Activated B cell treated with CpG ODN at 0.5 μM for 24 hours (primary cell): Measurements from ENCODE around the gene USP32. TPM values are rescaled to one million over a fixed set of nuclear protein-coding genes. Genes with fewer than 3 reads are reported as not detected.

ENCODE experiments used
- ATAC-seq: fragments of 200-7000 bp; cut with Tn5 transposase; one replicate; pipeline ENCODE4 v1.10.0; 2021; ENCODE audit warnings: low read depth, mild to moderate bottlenecking, moderate library complexity
- CTCF ChIA-PET: fragments of 350-600 bp; sonication (Branson Sonifier 250); formaldehyde crosslinking; loops from one replicate; lab custom pipeline; 2021; ENCODE audit warnings: antibody characterized with exemption; lab: Charles Lee
- POLR2A ChIA-PET: fragments of 350-600 bp; sonication (Branson Sonifier 250); formaldehyde crosslinking; loops from one replicate; lab custom pipeline; 2021; ENCODE audit warnings: antibody characterized with exemption; lab: Charles Lee
- DNase-seq: peaks from one replicate; pipeline ENCODE4 v3.0.0; 2022
- H3K27ac Mint-ChIP-seq: one replicate; pipeline ENCODE4 v1.8.0; 2020; ENCODE audit warnings: mixed read lengths
- H3K27me3 Mint-ChIP-seq: one replicate; pipeline ENCODE4 v1.8.0; 2021; ENCODE audit warnings: mixed read lengths
- H3K36me3 Mint-ChIP-seq: one replicate; pipeline ENCODE4 v1.8.0; 2021; ENCODE audit warnings: low read depth, mixed read lengths
- H3K4me1 Mint-ChIP-seq: one replicate; pipeline ENCODE4 v1.8.0; 2021; ENCODE audit warnings: mixed read lengths
- H3K4me3 Mint-ChIP-seq: one replicate; pipeline ENCODE4 v1.8.0; 2020; ENCODE audit warnings: mild to moderate bottlenecking, mixed read lengths
- H3K9me3 Mint-ChIP-seq: one replicate; pipeline ENCODE4 v1.8.0; 2020; ENCODE audit warnings: mixed read lengths
- intact Hi-C: fragments of 100-400 bp; cut with micrococcal nuclease; formaldehyde crosslinking; loops from one replicate; pipeline ENCODE4 v1.15.1; 2024
- total RNA-seq: library from RNA; stranded (reverse); gene quantifications from 2 replicates; pipeline ENCODE4 v1.2.3, GENCODE V29; 2022
- TF ChIP-seq, protein P1 (sequence below): fragments of 200-600 bp; IDR thresholded peaks from one replicate; pipeline ENCODE4 v1.8.0; 2022; ENCODE audit warnings: antibody characterized with exemption, mild to moderate bottlenecking

USP32 gene
- total RNA-seq, 1 donor from 2014 or later: 59.2 TPM

DNA sequence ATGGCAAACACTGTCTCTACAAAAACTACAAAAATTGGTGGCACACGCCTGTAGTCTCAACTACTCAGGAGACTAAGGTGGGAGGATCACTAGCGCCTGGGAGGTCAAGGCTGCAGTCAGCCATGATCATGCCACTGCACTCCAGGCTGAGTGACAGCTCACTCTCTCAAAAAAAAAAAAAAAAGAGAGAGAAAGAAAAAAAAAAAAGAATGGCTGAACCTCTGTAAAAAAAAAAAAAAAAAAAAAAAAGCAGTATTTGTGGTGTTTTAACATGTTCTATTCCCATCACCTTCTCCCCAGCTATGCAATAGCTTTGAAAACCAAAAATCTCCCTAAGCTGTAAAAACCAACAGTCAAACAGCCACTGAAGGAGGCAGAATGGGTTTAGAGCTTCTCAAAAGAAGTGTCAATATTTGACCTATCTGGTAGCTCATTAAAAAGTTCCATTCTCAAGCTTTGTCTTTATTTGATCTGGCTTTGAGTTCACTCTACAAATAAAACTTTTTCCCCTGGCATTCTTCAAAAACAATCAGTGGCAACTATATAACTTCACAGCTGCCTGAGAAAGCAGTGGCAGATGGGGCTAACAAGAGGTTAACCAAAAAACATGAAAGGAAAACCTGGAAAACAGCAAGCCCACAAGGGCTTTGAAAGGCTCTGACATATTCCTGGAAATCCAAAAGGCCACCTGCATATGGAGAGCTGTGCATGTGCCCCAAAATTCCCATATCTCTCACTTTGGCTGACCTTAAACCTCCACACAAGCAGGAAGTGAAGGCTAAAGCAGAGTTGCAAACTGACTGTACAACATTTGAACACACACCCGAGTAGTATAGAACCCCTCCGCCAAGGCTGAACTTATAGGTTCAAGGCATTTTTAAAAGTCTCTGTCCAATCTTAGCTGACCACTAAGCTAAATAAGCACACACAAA, 36.0 kb downstream of the USP32 start:
- ChIA-PET POLR2A (interaction anchor here (0.7 to 1.4 kb wide), 3 partner anchors 33 to 51 kb away, joined by 3 to 9 read pairs (median 5); partner anchors contain the start of gene USP32), CTCF (interaction anchor here (1.2 kb wide), 1 partner anchor 65 kb away, joined by 5 read pairs; no protein-coding TSS in a partner anchor)
- DNase-seq: no peak
- no peak for ATAC-seq
- TF ChIP-seq, protein P1, sequence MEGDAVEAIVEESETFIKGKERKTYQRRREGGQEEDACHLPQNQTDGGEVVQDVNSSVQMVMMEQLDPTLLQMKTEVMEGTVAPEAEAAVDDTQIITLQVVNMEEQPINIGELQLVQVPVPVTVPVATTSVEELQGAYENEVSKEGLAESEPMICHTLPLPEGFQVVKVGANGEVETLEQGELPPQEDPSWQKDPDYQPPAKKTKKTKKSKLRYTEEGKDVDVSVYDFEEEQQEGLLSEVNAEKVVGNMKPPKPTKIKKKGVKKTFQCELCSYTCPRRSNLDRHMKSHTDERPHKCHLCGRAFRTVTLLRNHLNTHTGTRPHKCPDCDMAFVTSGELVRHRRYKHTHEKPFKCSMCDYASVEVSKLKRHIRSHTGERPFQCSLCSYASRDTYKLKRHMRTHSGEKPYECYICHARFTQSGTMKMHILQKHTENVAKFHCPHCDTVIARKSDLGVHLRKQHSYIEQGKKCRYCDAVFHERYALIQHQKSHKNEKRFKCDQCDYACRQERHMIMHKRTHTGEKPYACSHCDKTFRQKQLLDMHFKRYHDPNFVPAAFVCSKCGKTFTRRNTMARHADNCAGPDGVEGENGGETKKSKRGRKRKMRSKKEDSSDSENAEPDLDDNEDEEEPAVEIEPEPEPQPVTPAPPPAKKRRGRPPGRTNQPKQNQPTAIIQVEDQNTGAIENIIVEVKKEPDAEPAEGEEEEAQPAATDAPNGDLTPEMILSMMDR: no peak
- Mint-ChIP-seq H3K27ac (no peak overlapping the region), H3K4me3 (no peak overlapping the region), H3K9me3 (peaks cover 3% of the 10 kb centered on the region), H3K36me3 (peaks cover 3% of the 10 kb centered on the region), H3K27me3 (no peaks in the 10 kb centered on the region), H3K4me1 (peaks cover 23% of the 10 kb centered on the region)
- intact Hi-C loops: loop anchor here (5.0 kb wide), 1 partner anchor 41 kb away; no protein-coding TSS in a partner anchor

DNA sequence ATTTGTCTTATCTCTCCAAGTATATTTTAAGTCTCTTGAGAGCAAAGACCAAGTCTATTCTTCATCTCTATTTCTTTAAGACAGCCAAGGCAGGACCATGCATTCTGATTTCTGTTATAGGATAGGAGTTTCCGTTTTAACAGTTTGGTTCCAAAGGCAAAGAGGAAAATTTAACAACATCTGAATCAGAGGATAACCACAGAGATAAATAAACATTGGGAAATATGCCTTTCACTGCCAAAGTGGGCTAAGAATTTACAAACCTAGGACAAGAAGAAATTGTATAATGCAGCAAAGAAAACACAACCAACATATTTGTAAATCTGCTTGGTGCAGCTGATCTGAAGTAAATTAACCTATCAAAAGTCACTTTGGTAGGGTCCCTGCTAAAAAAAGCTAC, 37.7 kb downstream of the USP32 start:
- DNase-seq (no peak), ATAC-seq (no peak)
- Mint-ChIP-seq H3K36me3 (peaks cover 3% of the 10 kb centered on the region), H3K4me3 (no peak overlapping the region), H3K27ac (no peak overlapping the region), H3K9me3 (peaks cover 3% of the 10 kb centered on the region), H3K27me3 (no peaks in the 10 kb centered on the region), H3K4me1 (peaks cover 26% of the 10 kb centered on the region)
- intact Hi-C loops: no loop called here
- CTCF ChIA-PET: no interaction called here
- POLR2A ChIA-PET: no interaction called here
- TF ChIP-seq, protein P1: no peak

DNA sequence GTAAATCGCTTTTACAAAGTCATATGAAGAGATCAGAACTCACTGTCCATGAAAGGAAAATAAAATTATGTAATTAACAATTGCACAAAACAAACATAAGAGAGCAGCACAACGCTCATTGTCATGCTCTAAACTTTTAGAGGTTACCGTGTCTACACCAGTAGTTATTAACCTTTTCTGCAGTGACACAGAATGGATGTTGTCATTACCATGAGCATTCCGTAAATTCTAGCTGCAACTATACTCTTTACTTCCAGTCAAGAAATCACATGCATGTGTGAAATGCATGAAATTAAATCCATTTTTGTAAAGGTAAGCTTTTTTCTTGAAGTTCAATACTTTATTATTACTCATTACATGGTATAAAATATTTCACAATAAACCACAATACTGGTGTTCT, 38.2 kb downstream of the USP32 start:
- Mint-ChIP-seq H3K27me3 (no peaks in the 10 kb centered on the region), H3K27ac (no peak overlapping the region), H3K36me3 (no peaks in the 10 kb centered on the region), H3K4me1 (peaks cover 26% of the 10 kb centered on the region), H3K4me3 (no peak overlapping the region), H3K9me3 (peaks cover 3% of the 10 kb centered on the region)
- DNase-seq (no peak), ATAC-seq (no peak)
- POLR2A ChIA-PET: no interaction called here
- CTCF ChIA-PET: no interaction called here
- TF ChIP-seq, protein P1: no peak
- intact Hi-C loops: no loop called here

DNA sequence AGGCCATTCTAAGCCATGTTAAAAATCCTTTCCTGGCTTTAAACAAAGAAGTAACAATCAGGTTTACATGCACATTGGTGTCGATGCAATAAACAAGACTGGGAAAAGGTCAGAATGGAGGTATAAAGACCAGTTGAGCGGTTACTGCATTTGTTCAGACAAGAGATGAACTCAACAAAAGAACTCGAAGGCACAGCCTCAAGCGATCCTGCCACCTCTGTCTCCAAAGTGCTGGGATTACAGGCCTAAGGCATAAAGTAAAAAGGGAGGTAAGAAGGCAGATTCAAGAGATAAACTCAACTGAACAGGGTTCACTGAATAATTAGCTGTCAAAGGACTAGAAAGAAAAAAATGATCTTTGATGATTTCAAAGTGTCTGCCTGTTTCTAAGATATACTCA, 39.4 kb downstream of the USP32 start:
- CTCF ChIA-PET: no interaction called here
- no peaks in the 10 kb centered on the region for H3K36me3 Mint-ChIP-seq
- peaks cover 26% of the 10 kb centered on the region for H3K4me1 Mint-ChIP-seq
- H3K27ac Mint-ChIP-seq: no peak overlapping the region
- intact Hi-C loops: no loop called here
- peaks cover 3% of the 10 kb centered on the region for H3K9me3 Mint-ChIP-seq
- H3K27me3 Mint-ChIP-seq: no peaks in the 10 kb centered on the region
- TF ChIP-seq, protein P1: no peak
- no peak for ATAC-seq
- POLR2A ChIA-PET: no interaction called here
- no peak for DNase-seq
- H3K4me3 Mint-ChIP-seq: no peak overlapping the region

DNA sequence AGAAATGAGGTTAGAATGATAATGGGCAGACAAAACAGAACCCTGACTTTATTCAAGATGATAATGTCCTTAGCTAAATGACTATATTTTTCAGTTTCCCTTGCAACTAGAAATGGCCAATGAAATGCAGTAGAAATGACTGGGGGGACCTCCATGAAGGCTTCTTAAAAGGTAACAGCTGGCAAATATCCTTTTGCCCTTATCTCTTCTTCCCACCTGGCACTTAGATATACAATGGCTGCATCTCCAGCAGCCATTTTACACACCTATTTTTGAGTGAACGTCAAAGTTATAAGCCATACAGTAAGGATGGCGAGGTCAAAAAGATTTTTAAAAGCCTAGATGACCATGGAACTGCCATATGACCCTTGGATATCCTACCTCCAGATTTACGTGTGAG, 39.9 kb downstream of the USP32 start:
- TF ChIP-seq, protein P1: no peak
- H3K27ac Mint-ChIP-seq: no peak overlapping the region
- peaks cover 3% of the 10 kb centered on the region for H3K9me3 Mint-ChIP-seq
- no peak overlapping the region for H3K4me3 Mint-ChIP-seq
- peaks cover 26% of the 10 kb centered on the region for H3K4me1 Mint-ChIP-seq
- POLR2A ChIA-PET: no interaction called here
- no peaks in the 10 kb centered on the region for H3K36me3 Mint-ChIP-seq
- DNase-seq (no peak), ATAC-seq (no peak)
- H3K27me3 Mint-ChIP-seq: no peaks in the 10 kb centered on the region
- intact Hi-C loops: no loop called here
- CTCF ChIA-PET: no interaction called here
